NCI-H128 (cell line): ENCODE results near the gene SLC7A9.
"Not testable (repeated sequence)": the region's sequence is repeated elsewhere in the genome, so short reads cannot be mapped to it uniquely, and the experiment has no call there.

ENCODE experiments used
- DNase-seq: peaks from one replicate; lab custom pipeline; 2025; ENCODE audit not compliant: unreplicated experiment; lab: John Stamatoyannopoulos, UW

The SLC7A9 gene

DNA sequence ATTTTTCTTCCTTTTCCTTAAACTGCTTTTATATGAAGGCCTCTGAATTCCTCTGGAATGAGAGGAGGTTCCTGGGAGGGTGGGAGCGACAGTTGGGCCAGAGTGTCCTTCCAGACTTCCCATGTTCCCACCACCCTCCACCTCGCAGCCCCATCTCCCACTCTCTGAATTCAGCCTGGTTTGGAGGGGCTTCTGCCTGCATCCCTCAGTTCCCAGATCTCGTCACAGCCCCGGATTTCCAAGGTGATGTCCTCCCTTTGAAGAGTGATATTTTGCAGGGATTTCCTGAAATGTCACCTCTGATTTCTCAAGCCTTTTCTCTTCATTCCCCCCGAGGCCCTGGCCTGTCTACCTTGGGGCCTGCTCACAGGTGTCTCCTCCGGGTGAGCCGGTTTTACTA, 16.7 kb upstream of the SLC7A9 start:
- no peak for DNase-seq

DNA sequence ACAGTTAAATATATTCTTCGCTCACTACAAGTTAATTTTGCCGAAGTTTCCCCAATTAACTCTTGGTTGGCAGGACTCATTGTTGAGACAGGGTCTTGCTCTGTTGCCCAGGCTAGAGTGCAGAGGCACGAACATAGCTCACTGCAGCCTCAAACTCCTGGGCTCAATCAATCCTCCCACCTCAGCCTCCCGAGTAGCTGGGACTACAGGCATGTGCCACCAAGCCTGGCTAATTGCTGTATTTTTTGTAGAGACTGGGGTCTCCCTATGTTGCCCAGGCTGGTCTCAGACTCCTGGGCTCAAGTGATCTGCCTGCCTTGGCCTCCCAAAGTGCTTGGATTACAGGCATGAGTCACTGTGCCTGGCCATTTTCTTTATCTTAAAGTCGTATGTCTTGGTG, 15.7 kb upstream of the SLC7A9 start:
- DNase-seq = not testable (repeated sequence)

DNA sequence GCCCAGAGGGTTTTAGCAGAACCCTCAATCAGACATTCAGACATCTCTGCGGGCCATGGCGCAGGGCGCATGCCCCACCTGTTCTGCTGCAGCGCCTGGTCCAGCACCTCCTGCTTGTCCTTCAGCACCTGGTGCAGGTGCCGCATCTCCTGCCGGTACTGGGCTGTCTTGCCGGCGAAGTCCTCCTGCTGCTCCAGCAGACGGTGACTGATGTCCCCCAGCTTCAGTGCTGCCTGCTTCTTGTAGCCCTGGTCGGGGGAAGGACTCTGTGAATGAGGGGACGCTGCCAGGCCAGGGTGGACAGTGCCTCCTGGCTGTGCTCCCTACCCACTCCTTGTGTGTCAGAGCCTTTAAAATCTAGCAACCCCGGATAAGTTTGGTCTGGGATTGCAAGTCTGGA, 12.2 kb upstream of the SLC7A9 start:
- DNase-seq = no peak

DNA sequence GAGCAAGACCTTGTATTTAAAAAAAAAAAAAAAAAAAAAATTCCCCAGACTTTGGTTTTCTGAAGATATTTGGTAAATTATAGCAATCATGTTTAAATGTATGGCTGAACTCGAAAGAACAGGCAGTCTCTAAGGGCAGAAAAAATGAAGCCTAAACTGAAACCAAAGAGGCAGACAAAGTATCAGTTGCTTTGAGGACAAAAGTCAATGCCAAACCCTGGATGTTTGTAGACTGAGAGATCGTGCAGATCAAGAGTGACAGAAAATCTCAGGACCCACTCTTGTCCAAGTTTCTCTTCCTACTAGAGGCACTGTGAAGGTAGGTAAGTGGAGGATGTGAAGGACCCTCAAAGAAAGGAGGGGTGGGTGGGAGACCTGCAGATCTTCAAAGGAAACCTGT, 11.1 kb upstream of the SLC7A9 start:
- no peak for DNase-seq

DNA sequence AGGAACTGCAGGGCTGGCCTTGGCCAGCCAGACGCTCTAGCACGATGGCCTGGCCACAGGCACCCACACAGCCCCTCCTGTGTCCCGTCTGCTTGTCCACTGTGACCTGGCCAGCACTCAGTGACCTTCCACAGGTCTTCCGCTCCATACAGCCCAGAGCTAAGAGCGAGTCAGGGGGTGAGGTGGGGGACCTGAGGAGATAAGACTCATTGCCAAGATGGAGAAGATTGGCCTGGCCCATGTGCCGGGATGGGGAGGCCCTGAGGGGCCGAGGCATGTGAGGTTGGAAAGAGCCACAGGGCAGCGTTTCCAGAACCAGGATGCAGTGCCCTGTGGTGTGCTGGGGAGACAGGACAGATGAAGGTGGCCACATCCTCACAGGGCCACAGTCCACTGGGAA, 10.2 kb upstream of the SLC7A9 start:
- DNase-seq = no peak

DNA sequence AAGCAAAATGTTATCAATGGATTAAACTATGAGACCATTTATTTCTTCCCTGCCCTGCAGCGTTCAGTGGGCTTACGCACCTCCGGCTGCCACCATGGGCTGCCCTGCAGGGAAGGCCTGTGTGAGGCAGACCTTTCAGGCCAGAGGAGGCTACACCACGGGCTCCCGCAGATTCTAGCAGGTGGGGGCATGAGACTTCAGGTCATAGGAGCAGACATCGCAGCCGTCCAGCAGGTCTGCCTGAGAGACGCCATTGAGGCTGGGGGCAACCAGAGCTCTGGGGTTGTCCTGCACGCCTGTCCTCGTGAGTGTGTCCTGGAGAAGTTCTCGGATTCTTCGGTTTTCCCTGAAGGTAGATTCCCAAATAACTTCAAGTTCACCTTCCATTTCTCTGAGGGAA, 9.4 kb upstream of the SLC7A9 start:
- DNase-seq = no peak

DNA sequence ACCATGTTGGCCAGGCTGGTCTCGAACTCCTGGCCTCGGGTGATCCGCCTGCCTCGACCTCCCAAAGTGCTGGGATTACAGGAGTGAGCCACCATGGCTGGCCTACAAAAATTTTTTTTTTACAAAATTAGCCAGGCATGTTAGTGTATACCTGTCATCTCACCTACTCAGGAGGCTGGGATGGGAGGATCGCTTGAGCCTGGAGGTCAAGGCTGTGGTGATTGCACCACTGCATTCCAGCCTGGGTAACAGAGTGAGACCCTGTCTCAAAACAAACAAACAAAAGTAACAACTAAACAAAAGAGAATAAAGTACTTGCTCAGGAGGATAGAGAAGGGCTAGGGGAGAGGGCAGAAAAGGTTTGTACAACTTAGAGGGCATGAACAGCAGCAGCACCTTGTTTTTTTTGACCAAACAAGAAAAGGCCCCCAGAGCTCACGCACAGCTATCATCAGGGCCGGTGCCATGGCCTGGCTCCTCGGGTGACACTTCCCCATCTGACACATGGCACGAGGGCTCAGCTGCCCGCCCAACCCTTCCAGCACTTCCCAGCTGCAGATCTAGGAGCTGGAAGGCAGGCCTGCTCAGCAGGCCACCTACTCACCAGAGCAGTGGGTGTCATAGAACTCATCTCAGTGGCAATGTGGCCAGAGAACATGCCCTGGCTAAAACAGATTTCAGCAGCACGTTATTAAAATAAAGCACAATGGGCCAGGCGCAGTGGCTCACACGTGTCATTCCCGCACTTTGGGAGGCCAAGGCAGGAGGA, 8.6 kb upstream of the SLC7A9 start:
- no peak for DNase-seq

DNA sequence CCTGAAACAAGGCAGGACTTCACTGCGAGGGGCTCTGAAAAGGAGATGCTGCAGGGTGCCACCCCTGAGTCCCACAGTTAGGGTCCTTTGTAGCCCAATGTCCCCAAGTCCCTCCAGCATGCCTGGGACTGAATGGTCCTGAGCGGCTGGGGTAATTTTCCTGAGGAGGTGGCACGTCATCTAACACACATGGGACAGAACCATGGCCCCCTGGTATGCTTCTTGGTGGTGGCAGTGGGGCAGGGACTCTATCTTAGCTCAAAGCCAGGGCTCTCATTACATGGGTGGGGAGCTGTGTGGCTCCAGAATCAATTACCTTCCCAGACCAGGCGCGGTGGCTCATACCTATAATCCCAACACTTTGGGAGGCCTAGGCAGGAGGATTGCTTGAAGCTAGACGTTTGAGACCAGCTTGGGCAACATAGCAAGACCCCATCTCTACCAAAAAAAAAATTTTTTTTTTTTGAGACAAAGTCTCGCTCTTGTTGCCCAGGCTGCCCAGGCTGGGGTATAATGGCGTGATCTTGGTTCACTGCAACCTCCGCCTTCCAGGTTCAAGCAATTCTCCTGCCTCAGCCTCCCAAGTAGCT, 7.9 kb upstream of the SLC7A9 start:
- DNase-seq = no peak

DNA sequence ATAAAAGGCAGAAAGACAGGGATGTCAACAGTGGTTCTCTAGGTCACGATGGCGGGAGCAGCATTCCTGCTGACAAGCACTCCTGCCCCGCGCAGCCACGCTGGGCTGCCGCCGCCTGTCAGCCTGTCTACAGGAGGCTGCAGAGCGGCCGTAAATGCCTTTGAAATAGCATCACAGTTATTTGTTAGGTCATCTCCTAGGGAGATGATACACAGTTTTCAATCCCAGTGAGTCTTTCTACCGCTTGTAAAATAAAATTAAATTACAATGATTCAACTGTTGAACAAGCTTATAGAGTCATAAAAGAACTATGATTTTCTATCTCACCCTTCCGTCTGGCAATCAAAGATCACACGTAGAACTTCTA, 7.3 kb upstream of the SLC7A9 start:
- no peak for DNase-seq

DNA sequence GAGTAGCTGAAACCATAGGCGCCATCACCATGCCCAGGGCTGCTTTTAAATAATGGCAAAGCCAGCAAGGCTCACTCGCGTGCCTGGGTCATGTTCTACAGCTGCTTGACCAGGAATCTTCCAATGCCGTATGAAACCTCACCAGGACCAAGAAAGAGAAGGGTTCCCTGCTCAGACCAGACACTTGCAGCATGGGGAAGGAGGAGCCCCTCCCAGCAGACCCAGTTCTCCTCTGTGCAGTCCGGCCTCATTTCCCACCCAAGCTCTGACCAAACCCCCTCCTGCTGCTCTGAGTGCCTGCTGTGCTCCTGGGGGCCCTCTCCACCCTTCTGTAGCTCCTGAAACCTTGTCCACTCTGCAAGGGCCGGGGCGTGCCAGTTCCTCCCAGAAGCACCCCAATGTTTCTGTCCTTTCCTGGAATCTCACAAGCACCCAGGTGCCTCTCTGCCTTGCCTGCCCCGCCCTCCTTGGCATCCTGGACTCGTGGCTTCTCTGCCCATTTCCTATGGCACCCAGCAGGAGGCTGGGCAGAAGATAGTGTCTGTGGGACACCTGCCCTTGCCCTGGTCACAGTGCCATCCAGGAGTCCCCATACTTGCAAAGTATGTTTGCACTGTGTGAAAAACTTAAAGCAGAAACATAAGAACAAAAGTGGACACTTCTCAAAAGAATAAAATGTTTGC, 6.8 kb upstream of the SLC7A9 start:
- DNase-seq = no peak

DNA sequence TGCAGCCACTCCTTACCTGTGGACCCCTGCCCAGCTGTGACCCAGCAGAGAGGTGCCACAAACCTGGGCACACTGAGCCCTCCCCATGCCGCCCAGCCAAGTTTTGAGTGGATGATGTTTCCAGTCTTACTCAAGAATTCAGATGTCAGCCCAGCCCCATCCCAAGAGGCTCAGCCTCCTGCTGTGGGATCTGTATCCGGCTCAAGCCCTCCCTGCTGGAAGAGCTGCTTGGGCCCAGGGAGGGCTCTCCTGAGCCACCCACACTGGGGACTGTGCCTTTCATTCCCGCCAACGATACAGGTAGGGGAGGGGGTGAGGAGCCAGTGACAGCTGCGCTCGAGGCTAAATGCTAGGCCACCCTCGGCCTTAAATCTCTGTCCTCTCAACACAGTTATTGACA, 5.9 kb upstream of the SLC7A9 start:
- DNase-seq = no peak

DNA sequence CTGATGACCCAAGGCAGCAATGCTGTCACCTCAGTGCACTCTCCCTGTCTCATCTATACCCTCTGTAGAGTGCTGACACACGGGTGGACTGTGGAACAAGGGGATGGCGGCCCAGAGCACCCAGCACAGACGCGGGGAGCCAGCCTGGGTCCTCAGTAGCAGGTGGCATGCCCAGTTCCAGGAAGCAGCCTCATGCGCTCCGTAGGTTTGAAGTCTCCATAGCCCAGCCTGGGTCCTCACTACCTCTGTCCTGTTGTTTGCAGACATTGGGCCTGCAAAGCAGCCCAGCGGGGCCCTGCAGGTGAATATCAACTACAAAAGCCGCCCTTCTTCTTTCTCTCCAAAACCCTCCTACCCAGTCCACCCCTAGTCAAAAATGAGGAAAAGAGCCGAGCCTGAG, 5.0 kb upstream of the SLC7A9 start:
- DNase-seq = no peak

DNA sequence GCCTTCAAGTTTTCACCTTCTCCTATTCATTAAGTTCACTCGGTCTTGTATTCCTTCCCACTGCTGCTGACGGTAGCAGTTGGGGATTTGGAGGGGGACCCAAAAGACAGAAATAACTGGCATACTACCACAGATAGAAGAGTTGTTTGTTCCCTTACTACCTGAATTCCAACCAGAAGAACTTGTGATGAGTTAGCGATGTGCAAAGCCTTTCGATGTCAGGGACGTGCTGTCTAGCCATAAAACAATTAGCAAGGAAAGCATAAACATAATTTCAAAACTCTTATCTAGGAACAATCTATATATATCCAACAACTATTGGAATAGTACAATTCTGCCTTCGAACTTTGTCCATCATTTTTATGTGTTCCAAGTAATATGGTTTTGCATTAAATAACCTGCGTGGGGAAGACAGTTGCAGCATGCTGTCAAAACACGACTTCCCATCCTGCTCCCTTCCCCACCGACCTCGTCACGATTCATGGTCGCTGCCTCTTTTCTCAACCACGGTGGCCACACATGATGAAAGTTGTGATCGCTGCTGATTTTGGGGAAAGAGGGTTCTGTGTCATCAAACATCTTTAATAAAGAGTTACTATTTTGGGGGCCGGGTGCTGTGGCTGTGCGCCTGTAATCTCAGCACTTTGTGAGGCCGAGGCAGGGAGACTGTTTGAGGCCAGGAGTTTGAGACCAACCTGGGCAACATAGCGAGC, 3.8 kb upstream of the SLC7A9 start:
- no peak for DNase-seq

DNA sequence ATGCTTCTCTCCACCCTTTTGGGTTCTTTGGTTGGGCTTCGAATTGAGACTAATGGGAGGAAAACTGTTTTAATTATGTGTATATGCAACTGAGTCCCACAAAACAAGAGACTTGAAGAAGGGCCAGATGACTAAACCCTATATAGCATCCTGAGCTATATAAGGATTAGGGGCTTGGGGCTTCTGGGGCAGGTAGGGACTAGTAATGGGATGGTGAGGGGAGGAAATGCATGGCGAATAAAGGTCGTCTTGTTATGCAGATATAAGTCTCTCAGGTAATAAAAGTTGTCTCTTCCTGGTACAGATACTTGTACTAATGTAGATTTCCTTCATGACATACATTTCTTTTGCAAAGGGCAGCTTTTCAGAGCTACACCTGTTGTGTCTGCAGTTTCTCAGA, 2.8 kb upstream of the SLC7A9 start:
- DNase-seq = no peak

DNA sequence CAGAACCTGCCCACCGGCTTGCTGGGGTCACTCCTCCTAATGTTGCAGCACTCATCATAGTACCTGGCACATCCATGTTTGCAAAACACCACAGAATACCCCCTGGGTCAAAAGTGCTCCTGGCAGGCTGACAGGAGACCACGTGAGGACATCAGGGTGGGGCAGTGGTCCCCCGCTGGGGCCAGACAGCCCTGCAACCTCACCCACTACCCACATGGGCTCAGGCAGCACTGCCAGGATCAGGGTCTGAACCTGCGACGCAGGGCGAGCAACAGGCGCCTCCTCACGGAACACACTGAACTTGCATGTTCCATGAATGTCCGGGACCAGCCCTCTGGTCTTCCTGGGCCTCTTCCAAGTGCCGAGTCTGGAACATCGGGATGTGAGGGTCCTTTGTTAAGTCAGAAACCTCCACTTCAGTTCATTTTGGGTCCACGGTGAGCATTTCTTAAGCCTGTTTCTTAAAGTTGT, 1.4 kb upstream of the SLC7A9 start:
- DNase-seq = no peak

DNA sequence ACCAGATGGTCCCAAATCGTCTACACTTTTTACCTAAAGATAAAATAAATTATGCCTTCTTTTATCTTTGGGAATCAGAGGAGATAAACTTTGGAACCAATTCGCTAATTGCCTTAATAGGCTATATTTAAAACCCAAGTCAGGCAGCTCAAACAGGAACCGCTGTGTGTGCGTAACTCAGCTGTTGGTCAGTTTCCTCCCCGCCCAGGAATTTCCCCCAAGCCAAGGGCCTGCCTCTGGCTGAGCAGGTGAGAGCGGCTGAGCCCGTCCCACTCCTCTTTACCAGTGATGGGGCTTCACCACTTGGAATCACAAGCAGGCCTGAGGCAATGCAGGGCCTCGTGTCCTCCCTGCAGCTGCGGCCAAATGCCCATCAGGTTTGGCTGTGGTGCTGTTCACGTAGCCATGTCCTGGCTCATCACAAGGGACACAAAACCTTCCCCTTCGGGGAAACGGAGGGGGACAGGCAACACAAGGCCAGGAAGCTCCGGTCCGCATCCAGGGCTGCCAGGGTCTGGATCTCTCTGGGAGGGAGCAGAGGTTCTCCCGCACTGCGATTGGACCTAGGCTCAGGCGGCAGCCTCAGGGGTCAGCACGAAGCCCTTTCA, 503 bp upstream of the SLC7A9 start:
- DNase-seq = no peak

DNA sequence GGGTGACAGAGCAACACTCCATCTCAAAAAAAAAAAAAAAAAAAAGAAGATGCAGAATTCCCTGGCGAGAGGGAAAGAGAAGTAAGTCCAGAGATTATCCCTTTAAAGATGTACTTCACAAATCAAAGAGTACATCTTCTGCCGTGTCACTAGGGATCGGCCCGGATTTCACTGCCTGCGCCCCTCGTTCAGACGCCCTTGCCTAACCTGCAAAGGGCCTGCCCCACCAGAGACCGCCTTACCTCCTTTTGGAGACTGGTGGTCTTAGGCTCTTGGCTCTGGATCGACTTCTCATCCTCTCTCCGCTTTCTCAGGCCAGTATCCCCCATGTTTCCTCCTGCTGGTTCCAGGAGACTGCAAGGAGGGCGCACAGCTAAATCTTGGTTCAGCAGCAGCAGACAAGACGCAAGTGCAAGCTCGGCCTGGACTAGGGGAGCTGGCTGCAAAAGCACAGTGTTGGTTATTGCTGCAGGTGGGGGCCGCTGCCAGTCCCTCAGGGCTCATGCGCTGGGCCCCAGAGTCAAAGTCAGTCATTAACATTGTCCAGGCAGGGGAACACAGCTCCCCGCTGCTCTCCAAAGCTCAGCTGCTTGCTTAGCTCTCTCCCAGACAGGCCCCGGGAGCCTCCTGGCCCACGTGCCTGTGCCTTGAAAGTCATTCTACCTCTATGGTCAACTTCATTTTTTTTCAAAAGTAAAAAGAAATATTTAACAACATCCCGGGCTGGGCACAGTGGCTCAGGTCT, 1.2 kb downstream of the SLC7A9 start:
- no peak for DNase-seq

DNA sequence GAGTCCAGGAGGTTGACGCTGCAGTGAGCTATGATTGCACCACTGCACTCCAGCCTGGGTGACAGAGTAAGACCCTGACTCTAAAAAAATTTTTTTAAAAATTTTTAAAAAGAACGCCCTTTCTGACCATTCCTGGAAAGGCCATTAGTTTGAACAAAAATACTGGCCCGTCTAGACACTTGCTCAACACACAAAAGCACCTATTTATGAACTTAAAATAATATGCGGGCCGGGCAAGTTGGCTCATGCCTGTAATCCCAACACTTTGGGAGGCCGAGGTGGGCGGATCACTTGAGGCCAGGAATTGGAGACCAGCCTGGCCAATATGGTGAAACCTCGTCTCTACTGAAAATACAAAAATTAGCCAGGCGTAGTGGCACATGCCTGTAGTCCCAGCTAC, 2.1 kb downstream of the SLC7A9 start:
- not testable (repeated sequence) for DNase-seq

DNA sequence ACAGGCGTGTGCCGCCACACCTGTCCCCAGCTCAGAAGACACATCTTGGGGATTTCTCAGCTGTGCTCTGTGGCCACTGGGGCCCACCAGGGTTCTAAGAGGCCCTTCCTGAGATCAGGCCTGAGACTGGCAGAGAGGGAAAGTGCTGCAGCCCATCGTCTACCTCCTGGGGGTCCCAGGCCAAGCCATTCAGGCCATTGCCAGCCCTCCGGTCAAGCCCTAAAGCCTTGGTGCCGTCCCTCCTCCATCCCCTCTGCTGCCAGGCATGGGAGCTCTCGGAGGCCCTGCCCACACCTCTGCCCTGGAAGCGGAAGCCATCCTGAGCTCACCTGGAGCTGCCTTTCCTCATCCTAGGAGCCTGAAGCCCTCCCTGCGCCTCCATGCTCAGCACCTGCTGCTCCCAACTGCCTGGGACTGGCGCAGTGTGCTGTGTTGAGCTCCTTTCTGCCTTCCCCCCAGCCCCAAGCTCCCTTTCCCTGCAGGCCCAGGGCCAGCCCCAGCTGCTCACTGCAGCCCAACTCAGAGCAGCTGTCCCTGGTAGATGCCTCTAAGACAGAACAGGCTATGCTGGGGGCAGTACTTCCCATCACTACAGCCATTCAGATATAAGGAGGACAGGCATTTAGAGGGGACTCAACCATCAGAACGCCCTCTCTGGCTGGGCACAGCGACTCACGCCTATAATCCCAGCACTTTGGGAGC, 2.9 kb downstream of the SLC7A9 start:
- no peak for DNase-seq

DNA sequence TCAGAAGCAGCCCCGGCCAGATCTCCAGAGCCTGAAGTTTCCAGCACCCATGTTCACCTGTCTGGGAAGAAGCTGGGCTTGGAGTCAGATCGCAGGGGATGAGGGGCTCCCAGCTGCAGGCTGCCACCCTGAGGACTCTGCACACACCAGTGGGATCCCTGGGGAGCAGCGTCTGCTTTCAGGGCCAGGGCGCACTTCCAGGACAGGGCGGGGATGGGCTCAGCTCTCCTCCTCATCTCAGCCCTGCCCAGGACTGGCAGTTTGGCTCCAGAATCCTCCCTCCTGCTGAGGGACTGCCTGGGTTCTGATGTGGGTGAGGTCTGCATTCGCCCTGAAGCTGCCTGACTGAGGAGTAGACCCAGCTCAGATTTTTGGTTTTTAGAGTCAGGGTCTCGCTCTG, 3.5 kb downstream of the SLC7A9 start:
- DNase-seq = no peak
